Stimulated activated CD4-positive, alpha-beta T cell treated with anti-CD3 and anti-CD28 coated beads, Interleukin-12 subunit alpha, Interleukin-12 subunit beta, amount 100 ng/mL, for 24 hours (primary cell): ENCODE measurements around the gene PTGFR.

Experiments
- DNase-seq, 2 experiments: peaks; one replicate each; pipeline ENCODE4 v3.0.0-alpha.2; 2020; ENCODE audit warnings: low read depth in 2 of 2

PTGFR gene

GRCh38 chr1:78520216-78520615 is 29.4 kb downstream of the PTGFR start:
- DNase-seq, result no peak

GRCh38 chr1:78520843-78521242 is 30.1 kb downstream of the PTGFR start:
- DNase-seq, result no peak

GRCh38 chr1:78522136-78522535 is 31.4 kb downstream of the PTGFR start:
- no peak for DNase-seq

- no peak for DNase-seq
Observed at GRCh38 chr1:78526496-78526895, 35.7 kb downstream of the PTGFR start.

GRCh38 chr1:78527706-78528105 is 36.9 kb downstream of the PTGFR start:
- DNase-seq, result no peak

- DNase-seq, result no peak
Observed at GRCh38 chr1:78533527-78533926, 42.8 kb downstream of the PTGFR start.

GRCh38 chr1:78535286-78535685 is 44.5 kb downstream of the PTGFR start:
- DNase-seq, result no peak

- DNase-seq, result no peak
Observed at GRCh38 chr1:78536427-78536826, 45.7 kb downstream of the PTGFR start.

- DNase-seq, result no peak
Observed at GRCh38 chr1:78540048-78540447, 49.3 kb downstream of the PTGFR start.

- DNase-seq, result no peak
Observed at GRCh38 chr1:78541479-78541878, 50.7 kb downstream of the PTGFR start.

- DNase-seq, result no peak
Observed at GRCh38 chr1:78543941-78544643, 53.3 kb downstream of the PTGFR start.

GRCh38 chr1:78547081-78547480 is 56.3 kb downstream of the PTGFR start:
- DNase-seq, result no peak

- DNase-seq, result no peak
Observed at GRCh38 chr1:78549331-78549730, 58.6 kb downstream of the PTGFR start.

- no peak for DNase-seq
Observed at GRCh38 chr1:78549891-78550290, 59.1 kb downstream of the PTGFR start.

- no peak for DNase-seq
Observed at GRCh38 chr1:78553859-78554258, 63.1 kb downstream of the PTGFR start.

- DNase-seq, result no peak
Observed at GRCh38 chr1:78554840-78555239, 64.1 kb downstream of the PTGFR start.

GRCh38 chr1:78559680-78560079 is 68.9 kb downstream of the PTGFR start:
- DNase-seq, result no peak

GRCh38 chr1:78560811-78561210 is 70.0 kb downstream of the PTGFR start:
- DNase-seq, result no peak

GRCh38 chr1:78561856-78562255 is 71.1 kb downstream of the PTGFR start:
- DNase-seq, result no peak

- no peak for DNase-seq
Observed at GRCh38 chr1:78565393-78565792, 74.6 kb downstream of the PTGFR start.

- no peak for DNase-seq
Observed at GRCh38 chr1:78570539-78570938, 79.8 kb downstream of the PTGFR start.

- DNase-seq, result no peak
Observed at GRCh38 chr1:78577257-78578100, 86.7 kb downstream of the PTGFR start.

- DNase-seq, result no peak
Observed at GRCh38 chr1:78586572-78586971, 95.8 kb downstream of the PTGFR start.
